HG03571 (cell line): ENCODE measurements around the gene WDR83.
"Not testable (repeated sequence)": the region's sequence is repeated elsewhere in the genome, so short reads cannot be mapped to it uniquely, and the experiment has no call there.

Experiments used
- ATAC-seq: cut with Tn5 transposase; IDR thresholded peaks from one replicate; pipeline ENCODE4 v1.9.1; 2021; ENCODE audit not compliant: unreplicated experiment

WDR83 gene

DNA sequence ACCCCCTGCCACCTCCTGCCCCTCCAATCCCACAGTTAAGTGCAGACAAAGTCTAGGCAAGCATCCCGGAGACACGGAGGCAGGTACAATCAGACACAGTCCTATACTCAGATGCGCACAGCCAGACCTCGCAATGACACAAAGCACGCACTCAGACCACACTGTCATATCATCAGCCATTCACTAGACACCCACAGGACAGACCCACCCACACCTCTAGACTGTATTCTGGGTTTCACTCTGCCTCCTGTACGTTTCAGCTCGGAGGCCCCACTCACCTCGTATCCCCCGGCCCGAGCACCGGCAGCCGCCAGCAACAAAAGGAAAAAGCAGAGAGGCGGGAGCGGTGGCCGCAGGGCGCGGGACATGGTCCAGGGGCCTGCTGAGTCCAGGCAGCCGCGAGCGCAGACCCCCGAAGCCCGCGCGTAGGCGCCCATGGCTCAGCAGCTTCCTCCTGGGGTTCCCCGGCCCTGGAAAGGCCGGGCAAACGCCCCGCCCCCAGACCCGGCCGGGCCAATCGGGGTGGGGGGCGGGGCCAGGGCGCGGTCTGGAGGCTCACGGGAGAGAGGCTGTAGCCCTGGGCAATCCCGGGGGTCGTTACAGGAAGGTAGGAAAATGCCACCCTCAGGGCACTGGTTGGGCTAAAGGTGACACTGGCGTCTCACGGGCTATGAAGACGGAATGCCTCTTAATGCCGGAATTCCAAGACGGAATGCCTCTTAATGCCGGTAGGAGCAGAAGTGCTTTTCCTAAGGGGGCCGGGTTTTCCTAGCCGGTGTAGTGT is at the start of gene WDR83, which contains the start of gene MAN2B1:
WDR83 (plus strand) TSS at position 543 of the 784 bp plus-strand sequence. CDS start 2,984 bp downstream, outside the sequence.
MAN2B1 (minus strand) TSS at position 478 of the 784 bp plus-strand sequence; CDS start at position 437, 41 bp downstream.
- no peak for ATAC-seq

DNA sequence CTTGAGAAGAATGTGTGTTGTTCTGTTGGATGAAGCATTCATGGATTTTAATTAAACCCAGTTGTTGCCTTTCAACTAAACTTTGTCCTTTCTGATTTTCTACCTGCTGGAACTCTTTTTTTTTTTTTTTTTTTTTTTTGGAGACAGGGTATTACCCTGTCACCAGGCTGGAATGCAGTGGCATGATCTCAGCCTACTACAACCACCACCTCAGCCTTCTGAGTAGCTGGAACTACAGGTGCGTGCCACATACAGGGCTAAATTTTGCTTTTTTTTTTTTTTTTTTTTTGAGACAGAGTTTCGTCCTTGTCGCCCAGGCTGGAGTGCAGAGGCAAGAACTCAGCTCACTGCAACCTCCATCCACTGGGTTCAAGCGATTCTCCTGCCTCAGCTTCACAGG is 49.0 kb upstream of the WDR83 start:
- ATAC-seq = no peak

- not testable (repeated sequence) for ATAC-seq
Observed at GRCh38 chr19:12621253-12622024, 45.2 kb upstream of the WDR83 start.

- no peak for ATAC-seq
Observed at GRCh38 chr19:12623361-12624031, 43.1 kb upstream of the WDR83 start.

GRCh38 chr19:12626958-12627357 is 39.6 kb upstream of the WDR83 start:
- ATAC-seq = no peak

DNA sequence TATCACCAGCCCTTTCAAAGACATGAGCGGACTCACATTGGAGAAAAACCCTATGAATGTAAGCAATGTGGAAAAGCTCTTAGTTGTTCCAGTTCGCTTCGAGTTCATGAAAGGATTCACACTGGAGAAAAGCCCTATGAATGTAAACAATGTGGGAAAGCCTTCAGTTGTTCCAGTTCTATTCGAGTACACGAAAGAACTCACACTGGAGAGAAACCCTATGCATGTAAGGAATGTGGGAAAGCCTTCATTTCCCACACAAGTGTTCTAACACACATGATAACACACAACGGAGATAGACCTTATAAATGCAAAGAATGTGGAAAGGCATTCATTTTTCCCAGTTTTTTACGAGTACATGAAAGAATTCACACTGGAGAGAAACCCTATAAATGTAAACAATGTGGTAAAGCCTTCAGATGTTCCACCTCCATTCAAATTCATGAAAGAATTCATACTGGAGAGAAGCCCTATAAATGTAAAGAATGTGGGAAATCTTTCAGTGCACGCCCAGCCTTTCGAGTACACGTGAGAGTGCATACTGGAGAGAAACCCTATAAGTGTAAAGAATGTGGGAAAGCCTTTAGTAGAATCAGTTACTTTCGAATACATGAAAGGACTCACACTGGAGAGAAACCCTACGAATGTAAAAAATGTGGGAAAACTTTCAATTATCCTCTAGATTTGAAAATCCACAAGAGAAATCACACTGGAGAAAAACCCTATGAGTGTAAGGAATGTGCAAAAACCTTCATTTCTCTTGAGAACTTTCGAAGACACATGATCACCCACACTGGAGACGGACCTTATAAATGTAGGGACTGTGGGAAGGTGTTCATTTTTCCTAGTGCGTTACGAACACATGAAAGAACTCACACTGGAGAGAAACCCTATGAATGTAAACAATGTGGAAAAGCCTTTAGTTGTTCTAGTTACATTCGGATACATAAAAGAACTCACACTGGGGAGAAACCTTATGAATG is 38.3 kb upstream of the WDR83 start:
- ATAC-seq = no peak

- no peak for ATAC-seq
Observed at GRCh38 chr19:12629215-12629614, 37.4 kb upstream of the WDR83 start.

GRCh38 chr19:12636631-12637030 is 30.0 kb upstream of the WDR83 start:
- no peak for ATAC-seq

DNA sequence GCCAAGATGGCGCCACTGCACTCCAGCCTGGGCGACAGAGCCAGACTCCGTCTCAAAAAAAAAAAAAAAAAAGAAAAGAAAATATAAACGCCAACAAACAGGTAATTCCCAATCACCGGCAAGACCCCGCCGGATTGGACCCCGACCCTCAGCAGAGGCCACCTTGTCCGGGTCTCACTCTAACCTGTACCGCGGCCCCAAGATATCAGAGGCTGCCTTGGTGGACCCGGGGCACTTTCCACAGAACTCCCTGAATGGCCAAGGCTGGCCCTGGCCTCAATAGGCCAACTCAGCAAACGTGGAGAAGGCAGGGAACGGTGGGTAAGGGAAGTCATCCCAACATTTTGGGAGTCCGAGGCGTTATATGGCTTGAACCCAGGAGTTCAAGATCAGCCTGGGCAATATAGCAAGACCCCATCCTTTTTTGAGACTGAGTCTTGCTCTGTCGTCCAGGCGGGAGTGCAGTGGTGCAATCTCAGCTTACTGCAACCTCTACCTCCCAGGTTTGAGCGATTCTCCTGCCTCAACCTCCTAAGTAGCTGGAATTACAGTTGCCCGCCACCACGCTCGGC is 27.9 kb upstream of the WDR83 start:
- no peak for ATAC-seq

GRCh38 chr19:12639901-12640613 is 26.6 kb upstream of the WDR83 start:
- ATAC-seq = no peak

DNA sequence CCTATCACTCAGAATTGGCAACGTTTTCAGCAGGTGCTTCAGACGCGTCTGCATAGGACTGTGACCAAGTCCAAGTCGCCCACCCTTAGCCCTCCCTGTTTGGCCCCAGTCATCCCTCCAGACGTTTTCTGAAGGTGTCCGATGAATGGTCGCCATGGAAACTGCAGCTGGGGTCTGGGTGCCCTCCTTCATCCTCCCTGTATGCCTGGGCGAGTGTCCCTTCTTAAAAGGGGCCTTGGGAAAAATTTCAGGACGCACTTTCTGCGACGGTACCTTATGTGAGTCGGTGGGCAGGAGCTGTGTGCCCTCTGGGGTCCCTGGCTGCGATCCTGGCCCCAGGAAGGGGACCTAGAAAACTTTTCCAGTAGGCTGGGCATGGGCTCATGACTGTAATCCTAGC is 25.2 kb upstream of the WDR83 start:
- ATAC-seq = no peak

- no peak for ATAC-seq
Observed at GRCh38 chr19:12642506-12642905, 24.1 kb upstream of the WDR83 start.

DNA sequence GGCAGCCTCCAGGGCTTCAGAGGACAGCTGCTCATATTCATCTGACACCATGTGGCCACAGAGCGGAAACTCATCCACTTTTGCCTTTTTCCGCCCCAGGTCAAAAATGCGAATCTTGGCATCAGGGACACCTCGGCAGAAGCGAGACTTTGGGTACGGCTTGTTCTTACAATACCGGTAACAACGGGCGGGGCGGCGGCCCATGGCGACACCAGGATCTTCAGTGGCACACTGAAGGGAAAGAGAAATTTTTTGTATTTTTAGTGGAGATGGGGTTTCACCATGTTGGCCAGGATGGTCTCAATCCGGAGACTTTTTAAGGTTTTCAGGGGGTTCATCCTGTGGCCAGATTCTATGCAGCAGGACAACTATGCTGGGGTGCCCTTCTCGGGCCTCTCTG is 22.9 kb upstream of the WDR83 start:
- not testable (repeated sequence) for ATAC-seq

GRCh38 chr19:12646551-12646950 is 20.1 kb upstream of the WDR83 start:
- ATAC-seq = no peak

DNA sequence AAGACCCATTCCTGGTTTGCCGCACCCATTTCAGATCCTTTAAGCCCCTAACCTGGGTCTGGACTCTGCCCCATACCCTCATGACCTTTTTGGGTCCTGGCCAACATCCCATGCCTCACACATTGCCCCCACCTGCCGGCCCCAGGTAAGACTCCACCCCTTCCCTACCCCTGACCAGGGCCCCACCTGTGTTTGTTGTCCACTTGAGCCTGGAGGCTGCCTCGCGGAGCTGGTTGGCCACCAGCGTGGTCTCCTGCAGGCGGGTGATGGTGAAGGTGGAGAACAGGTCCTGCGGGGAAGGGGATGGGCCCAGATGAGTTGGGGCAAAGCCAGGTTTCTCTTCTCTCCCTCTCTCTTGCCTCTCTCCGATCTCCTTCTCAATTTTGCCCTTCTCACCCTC is 19.6 kb upstream of the WDR83 start:
- ATAC-seq = no peak

GRCh38 chr19:12647490-12648071 is 19.0 kb upstream of the WDR83 start:
- ATAC-seq = no peak

- ATAC-seq = no peak
Observed at GRCh38 chr19:12648088-12648487, 18.5 kb upstream of the WDR83 start.

DNA sequence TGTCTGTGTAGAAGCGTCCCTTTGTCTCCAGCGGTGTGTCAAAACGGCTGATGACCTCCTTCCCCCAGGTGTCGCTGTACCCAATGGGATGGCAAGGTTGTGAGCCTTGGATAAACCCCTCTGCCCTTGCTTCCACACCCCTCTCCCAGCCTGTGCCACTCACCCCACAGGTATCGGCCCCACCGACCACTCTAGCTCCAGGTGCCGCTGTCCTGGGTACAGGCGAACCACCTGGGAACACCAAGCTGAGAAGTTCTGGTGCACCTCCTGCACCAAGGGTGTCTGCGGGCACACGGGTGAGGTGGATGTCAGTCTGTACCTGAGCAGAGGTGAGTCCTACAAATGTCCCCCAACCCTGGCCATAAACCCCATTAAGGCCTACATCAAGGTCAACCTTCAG is 16.7 kb upstream of the WDR83 start:
- ATAC-seq = no peak

GRCh38 chr19:12652219-12652618 is 14.4 kb upstream of the WDR83 start:
- no peak for ATAC-seq
